GM23338 (cell line): Measurements from ENCODE around the gene MICB.

Source experiments
- EZH2 ChIP-seq: fragments of 200-600 bp; sonication (generic); IDR thresholded peaks from one replicate; pipeline ENCODE4 v1.8.0; 2017; ENCODE audit warnings: antibody characterized with exemption, mild to moderate bottlenecking, low read depth; ENCODE audit not compliant: unreplicated experiment
- POLR2AphosphoS5 ChIP-seq: IDR thresholded peaks from 2 replicates; pipeline ENCODE4 v1.6.1; 2016; ENCODE audit warnings: antibody characterized with exemption, low read depth

DNA sequence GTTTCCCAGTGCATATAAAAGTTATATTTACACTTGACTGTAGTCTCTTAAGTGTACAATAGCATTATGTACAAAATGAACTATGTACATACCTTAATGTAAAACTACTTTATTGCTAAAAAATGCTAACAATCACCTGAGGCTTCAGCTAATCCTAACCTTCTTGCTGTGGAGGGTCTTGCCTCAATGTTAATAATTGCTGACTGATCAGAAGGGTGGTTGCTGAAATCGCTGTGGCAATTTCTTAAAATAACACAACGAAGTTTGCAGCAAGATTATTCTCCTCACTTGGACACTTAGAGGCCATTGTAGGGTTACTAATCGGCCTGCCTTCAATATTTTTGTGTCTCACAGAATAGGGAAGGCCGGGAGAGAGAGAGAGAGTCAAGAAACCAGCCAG is 24.7 kb upstream of the MICB start:
- no peak for TF ChIP-seq EZH2
- no peak for TF ChIP-seq POLR2AphosphoS5
